Activated naive CD8-positive, alpha-beta T cell (primary cell): ENCODE measurements around the gene CELF2.

Experiments used
- H3K27ac Mint-ChIP-seq: one replicate; pipeline ENCODE4 v1.8.0; 2021; ENCODE audit warnings: mixed read lengths
- H3K27me3 Mint-ChIP-seq: one replicate; pipeline ENCODE4 v1.8.0; 2021; ENCODE audit warnings: mixed read lengths
- H3K36me3 Mint-ChIP-seq: one replicate; pipeline ENCODE4 v1.8.0; 2021; ENCODE audit warnings: mixed read lengths
- H3K4me1 Mint-ChIP-seq: one replicate; pipeline ENCODE4 v1.8.0; 2021; ENCODE audit warnings: low read depth, mixed read lengths
- H3K4me3 Mint-ChIP-seq: one replicate; pipeline ENCODE4 v1.8.0; 2021; ENCODE audit warnings: mild to moderate bottlenecking, mixed read lengths
- H3K9me3 Mint-ChIP-seq: one replicate; pipeline ENCODE4 v1.8.0; 2021; ENCODE audit warnings: low read depth, mixed read lengths

Gene CELF2

GRCh38 chr10:11147722-11148121, 130.1 kb downstream of the CELF2 start:
- no peaks in the 10 kb centered on the region for H3K36me3 Mint-ChIP-seq
- no peaks in the 10 kb centered on the region for H3K27me3 Mint-ChIP-seq
- H3K27ac Mint-ChIP-seq, result peak overlapping the region; percentile 98
- peaks cover 99% of the 10 kb centered on the region for H3K4me1 Mint-ChIP-seq
- H3K9me3 Mint-ChIP-seq, result no peaks in the 10 kb centered on the region
- peak overlapping the region; percentile 84 for H3K4me3 Mint-ChIP-seq

- H3K27ac Mint-ChIP-seq, result peak overlapping the region; percentile 98
- H3K4me3 Mint-ChIP-seq, result peak overlapping the region; percentile 84
- no peaks in the 10 kb centered on the region for H3K36me3 Mint-ChIP-seq
- no peaks in the 10 kb centered on the region for H3K27me3 Mint-ChIP-seq
- no peaks in the 10 kb centered on the region for H3K9me3 Mint-ChIP-seq
- H3K4me1 Mint-ChIP-seq, result peaks cover 99% of the 10 kb centered on the region
These were observed 130.7 kb downstream of the CELF2 start for GRCh38 chr10:11148142-11149028.

GRCh38 chr10:11149807-11150141, 132.1 kb downstream of the CELF2 start:
- H3K4me3 Mint-ChIP-seq, result peak overlapping the region; percentile 84
- H3K27ac Mint-ChIP-seq, result peak overlapping the region; percentile 98
- no peaks in the 10 kb centered on the region for H3K27me3 Mint-ChIP-seq
- peaks cover 100% of the 10 kb centered on the region for H3K4me1 Mint-ChIP-seq
- no peaks in the 10 kb centered on the region for H3K36me3 Mint-ChIP-seq
- H3K9me3 Mint-ChIP-seq, result no peaks in the 10 kb centered on the region

- no peaks in the 10 kb centered on the region for H3K36me3 Mint-ChIP-seq
- H3K4me1 Mint-ChIP-seq, result peaks cover 100% of the 10 kb centered on the region
- no peaks in the 10 kb centered on the region for H3K27me3 Mint-ChIP-seq
- H3K9me3 Mint-ChIP-seq, result no peaks in the 10 kb centered on the region
- H3K4me3 Mint-ChIP-seq, result peak overlapping the region; percentile 84
- peak overlapping the region; percentile 98 for H3K27ac Mint-ChIP-seq
These were observed 132.6 kb downstream of the CELF2 start for GRCh38 chr10:11150231-11150731.

GRCh38 chr10:11150879-11151415, 133.3 kb downstream of the CELF2 start:
- Mint-ChIP-seq H3K9me3 (no peaks in the 10 kb centered on the region), H3K27me3 (no peaks in the 10 kb centered on the region), H3K27ac (peak overlapping the region; percentile 98), H3K36me3 (no peaks in the 10 kb centered on the region), H3K4me3 (peak overlapping the region; percentile 84), H3K4me1 (peaks cover 98% of the 10 kb centered on the region)

GRCh38 chr10:11152801-11153200, 135.1 kb downstream of the CELF2 start:
- H3K9me3 Mint-ChIP-seq, result no peaks in the 10 kb centered on the region
- H3K4me3 Mint-ChIP-seq, result no peak overlapping the region
- peaks cover 97% of the 10 kb centered on the region for H3K4me1 Mint-ChIP-seq
- H3K36me3 Mint-ChIP-seq, result no peaks in the 10 kb centered on the region
- peak overlapping the region; percentile 24 for H3K27ac Mint-ChIP-seq
- no peaks in the 10 kb centered on the region for H3K27me3 Mint-ChIP-seq

- H3K4me1 Mint-ChIP-seq, result peaks cover 97% of the 10 kb centered on the region
- H3K27me3 Mint-ChIP-seq, result no peaks in the 10 kb centered on the region
- no peaks in the 10 kb centered on the region for H3K9me3 Mint-ChIP-seq
- H3K4me3 Mint-ChIP-seq, result no peak overlapping the region
- no peaks in the 10 kb centered on the region for H3K36me3 Mint-ChIP-seq
- peak overlapping the region; percentile 46 for H3K27ac Mint-ChIP-seq
These were observed 135.6 kb downstream of the CELF2 start for GRCh38 chr10:11153245-11153644.

GRCh38 chr10:11153766-11154165, 136.1 kb downstream of the CELF2 start:
- H3K4me3 Mint-ChIP-seq, result peak overlapping the region; percentile 33
- H3K27me3 Mint-ChIP-seq, result no peaks in the 10 kb centered on the region
- H3K9me3 Mint-ChIP-seq, result no peaks in the 10 kb centered on the region
- peaks cover 97% of the 10 kb centered on the region for H3K4me1 Mint-ChIP-seq
- no peaks in the 10 kb centered on the region for H3K36me3 Mint-ChIP-seq
- H3K27ac Mint-ChIP-seq, result peak overlapping the region; percentile 46

- Mint-ChIP-seq H3K4me3 (peak overlapping the region; percentile 33), H3K36me3 (no peaks in the 10 kb centered on the region), H3K4me1 (peaks cover 94% of the 10 kb centered on the region), H3K27me3 (no peaks in the 10 kb centered on the region), H3K27ac (peak overlapping the region; percentile 46), H3K9me3 (no peaks in the 10 kb centered on the region)
These were observed 136.7 kb downstream of the CELF2 start for GRCh38 chr10:11154333-11154732.

- Mint-ChIP-seq H3K9me3 (no peaks in the 10 kb centered on the region), H3K4me1 (peaks cover 94% of the 10 kb centered on the region), H3K27ac (peak overlapping the region; percentile 46), H3K4me3 (peak overlapping the region; percentile 33), H3K27me3 (no peaks in the 10 kb centered on the region), H3K36me3 (no peaks in the 10 kb centered on the region)
These were observed 137.3 kb downstream of the CELF2 start for GRCh38 chr10:11154849-11155498.

- no peak overlapping the region for H3K27ac Mint-ChIP-seq
- H3K36me3 Mint-ChIP-seq, result no peaks in the 10 kb centered on the region
- no peak overlapping the region for H3K4me3 Mint-ChIP-seq
- peaks cover 90% of the 10 kb centered on the region for H3K4me1 Mint-ChIP-seq
- H3K27me3 Mint-ChIP-seq, result no peaks in the 10 kb centered on the region
- H3K9me3 Mint-ChIP-seq, result no peaks in the 10 kb centered on the region
These were observed 138.8 kb downstream of the CELF2 start for GRCh38 chr10:11156480-11156879.

GRCh38 chr10:11157292-11158076, 139.8 kb downstream of the CELF2 start:
- H3K4me3 Mint-ChIP-seq, result peak overlapping the region; percentile 62
- no peaks in the 10 kb centered on the region for H3K36me3 Mint-ChIP-seq
- H3K27ac Mint-ChIP-seq, result peak overlapping the region; percentile 41
- H3K9me3 Mint-ChIP-seq, result peaks cover 5% of the 10 kb centered on the region
- peaks cover 90% of the 10 kb centered on the region for H3K4me1 Mint-ChIP-seq
- H3K27me3 Mint-ChIP-seq, result no peaks in the 10 kb centered on the region

GRCh38 chr10:11158080-11158479, 140.4 kb downstream of the CELF2 start:
- no peaks in the 10 kb centered on the region for H3K27me3 Mint-ChIP-seq
- H3K9me3 Mint-ChIP-seq, result peaks cover 5% of the 10 kb centered on the region
- peaks cover 90% of the 10 kb centered on the region for H3K4me1 Mint-ChIP-seq
- peak overlapping the region; percentile 62 for H3K4me3 Mint-ChIP-seq
- H3K27ac Mint-ChIP-seq, result peak overlapping the region; percentile 41
- H3K36me3 Mint-ChIP-seq, result no peaks in the 10 kb centered on the region

GRCh38 chr10:11159543-11160215, 142.0 kb downstream of the CELF2 start:
- Mint-ChIP-seq H3K27ac (peak overlapping the region; percentile 58), H3K36me3 (no peaks in the 10 kb centered on the region), H3K27me3 (no peaks in the 10 kb centered on the region), H3K9me3 (peaks cover 5% of the 10 kb centered on the region), H3K4me3 (no peak overlapping the region), H3K4me1 (peaks cover 90% of the 10 kb centered on the region)
